IgD-negative memory B cell (primary cell): ENCODE measurements around the gene RFX2. TPM values are rescaled to one million over a fixed set of nuclear protein-coding genes. Genes with fewer than 3 reads are reported as not detected.
A peak's percentile ranks its signal among the peaks of the same experiment; 100 is the strongest.

ENCODE experiments used
- H3K27ac Mint-ChIP-seq, 3 donors: one replicate each; pipeline ENCODE4 v1.8.0; 2020 to 2022; ENCODE audit warnings: mild to moderate bottlenecking in 3 of 3, mixed read lengths in 3 of 3, moderate library complexity in 1 of 3
- H3K27me3 Mint-ChIP-seq: one replicate; pipeline ENCODE4 v1.8.0; 2021; ENCODE audit warnings: mixed read lengths
- H3K36me3 Mint-ChIP-seq: one replicate; pipeline ENCODE4 v1.8.0; 2020; ENCODE audit warnings: mild to moderate bottlenecking, mixed read lengths
- H3K4me1 Mint-ChIP-seq, 3 donors: one replicate each; pipeline ENCODE4 v1.8.0; 2020 to 2022; ENCODE audit warnings: mixed read lengths in 3 of 3, mild to moderate bottlenecking in 1 of 3
- H3K4me3 Mint-ChIP-seq, 4 donors: one replicate each; pipeline ENCODE4 v1.8.0; 2020 to 2022; ENCODE audit warnings: mild to moderate bottlenecking in 4 of 4, mixed read lengths in 4 of 4, moderate library complexity in 3 of 4
- H3K9me3 Mint-ChIP-seq, 3 donors: one replicate each; pipeline ENCODE4 v1.8.0; 2020 to 2021; ENCODE audit warnings: mixed read lengths in 3 of 3, mild to moderate bottlenecking in 1 of 3
- polyA plus RNA-seq: library from polyadenylated mRNA; unstranded; fragments of 300-500 nt; fragmentation: Illumina TruSeq; gene quantifications from one replicate; pipeline ENCODE4 v1.2.3, GENCODE V29; 2021

The RFX2 gene
- polyA plus RNA-seq, 1 donor from 2014 or later, result 3.1 TPM

DNA sequence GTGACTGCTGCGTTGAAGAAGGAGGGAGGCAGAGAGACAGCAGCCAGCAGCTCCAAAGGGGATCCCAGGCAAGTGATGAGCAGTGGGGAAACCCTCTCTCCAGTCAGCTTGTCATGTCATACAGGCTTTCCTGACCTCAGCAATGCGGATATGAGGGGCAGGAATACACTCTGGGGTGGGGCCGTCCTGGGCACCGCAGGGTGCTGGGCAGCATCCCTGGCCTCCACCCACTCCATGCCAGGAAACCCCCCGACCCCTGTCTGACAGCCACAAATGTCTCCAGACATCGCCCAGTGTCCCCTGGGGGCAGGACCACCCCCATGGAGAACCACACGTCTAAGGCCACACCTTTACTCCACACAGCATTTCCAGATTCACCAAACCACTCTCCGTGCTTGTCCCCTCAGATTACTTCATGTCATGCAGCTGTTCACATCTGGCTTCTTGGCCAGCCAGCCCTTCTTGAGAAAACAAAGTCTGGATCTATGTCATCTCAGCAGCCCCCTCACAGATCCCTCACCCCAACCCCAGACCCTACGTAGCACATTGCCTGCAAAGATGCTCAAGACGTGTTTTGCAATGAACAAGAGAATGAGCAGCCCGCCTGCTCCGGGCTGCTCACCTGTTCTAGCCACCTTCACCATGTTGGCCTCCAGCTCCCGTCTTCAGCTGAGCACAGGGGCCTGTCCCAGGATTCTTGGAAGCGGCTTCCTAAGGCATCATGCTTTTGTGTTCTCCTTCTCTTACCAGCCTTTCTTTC, 46.5 kb downstream of the RFX2 start:
- H3K4me1 Mint-ChIP-seq, result peaks cover 0 to 17% (median 2%) of the 10 kb centered on the region in 3 donors
- H3K27ac Mint-ChIP-seq, result peak overlapping the region in 1 of 3 donors; percentile 80
- H3K27me3 Mint-ChIP-seq, result peaks cover 23% of the 10 kb centered on the region
- H3K36me3 Mint-ChIP-seq, result no peaks in the 10 kb centered on the region
- H3K9me3 Mint-ChIP-seq, result no peaks in the 10 kb centered on the region
- no peak overlapping the region for H3K4me3 Mint-ChIP-seq

DNA sequence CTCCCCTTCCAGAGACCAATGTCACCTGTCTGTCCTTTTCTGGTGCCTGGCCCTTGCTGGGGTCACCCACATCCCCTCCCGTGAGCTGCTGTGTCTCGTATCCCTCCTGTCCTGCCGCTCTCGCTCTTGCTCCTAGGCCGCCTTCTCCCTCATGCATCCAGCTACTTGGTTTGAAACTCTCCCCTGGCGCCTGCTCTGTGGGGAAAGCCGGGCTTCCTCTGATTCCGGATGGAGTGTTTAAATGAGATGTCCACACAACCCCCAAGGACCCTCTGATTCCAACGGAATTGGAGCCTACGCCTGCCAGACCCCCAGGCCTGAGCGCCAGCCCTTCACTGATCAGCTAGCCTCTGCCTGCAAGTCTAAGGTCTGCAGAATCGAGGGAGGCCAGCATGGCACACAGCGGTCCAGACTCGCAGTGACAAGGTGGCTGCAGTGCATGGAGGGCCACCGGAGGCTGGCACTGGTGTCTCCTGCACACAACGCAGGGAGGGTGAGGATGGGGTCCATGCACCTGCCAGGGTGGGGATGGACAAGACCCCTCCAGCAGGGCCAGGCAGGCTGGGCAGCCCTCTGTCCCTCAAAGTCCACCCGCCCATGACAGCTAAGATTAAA, 47.2 kb downstream of the RFX2 start:
- Mint-ChIP-seq H3K4me1 (peaks cover 0 to 17% (median 2%) of the 10 kb centered on the region in 3 donors), H3K9me3 (no peaks in the 10 kb centered on the region), H3K27me3 (peaks cover 23% of the 10 kb centered on the region), H3K4me3 (no peak overlapping the region), H3K27ac (no peak overlapping the region), H3K36me3 (no peaks in the 10 kb centered on the region)

- H3K27me3 Mint-ChIP-seq, result peaks cover 23% of the 10 kb centered on the region
- no peaks in the 10 kb centered on the region for H3K9me3 Mint-ChIP-seq
- H3K4me3 Mint-ChIP-seq, result no peak overlapping the region
- H3K36me3 Mint-ChIP-seq, result no peaks in the 10 kb centered on the region
- peaks cover 0 to 17% (median 2%) of the 10 kb centered on the region in 3 donors for H3K4me1 Mint-ChIP-seq
- no peak overlapping the region for H3K27ac Mint-ChIP-seq
These were observed 48.0 kb downstream of the RFX2 start for GRCh38 chr19:6062274-6062673.

DNA sequence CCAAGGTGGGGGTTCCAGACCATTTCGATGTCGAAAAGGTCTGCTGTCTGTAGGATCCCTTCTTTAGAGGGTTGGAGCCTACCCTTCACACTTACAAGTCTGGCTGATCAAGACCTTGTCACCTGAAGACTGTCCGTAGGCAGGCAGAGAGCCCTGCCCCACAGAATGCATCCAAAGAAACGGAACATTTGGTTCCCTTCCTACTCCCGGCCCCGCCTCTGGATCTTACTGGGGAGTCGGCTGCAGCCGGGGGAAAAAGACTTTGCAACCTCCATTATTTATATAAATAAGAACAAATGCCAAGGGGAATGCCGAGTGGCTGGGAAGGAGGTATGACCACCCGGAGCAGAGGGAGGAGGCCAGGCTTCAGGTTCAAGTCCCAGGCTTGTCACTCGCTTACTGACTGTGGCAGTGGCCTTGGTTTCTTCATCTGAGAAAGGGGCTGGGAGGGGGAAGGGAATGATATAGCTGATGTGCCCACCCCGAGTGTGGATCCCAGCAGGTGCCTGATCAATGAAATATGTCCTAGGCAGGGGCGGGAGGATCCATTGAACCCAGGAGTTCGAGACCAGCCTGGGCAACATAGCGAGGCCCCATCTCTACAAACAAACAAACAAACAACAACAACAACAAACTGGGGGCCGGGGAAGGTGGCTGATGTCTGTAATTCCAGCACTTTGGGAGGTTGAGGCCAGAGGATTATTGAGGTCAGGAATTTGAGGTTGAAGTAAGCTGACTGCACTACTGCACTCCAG, 48.7 kb downstream of the RFX2 start:
- Mint-ChIP-seq H3K27ac (no peak overlapping the region), H3K36me3 (no peaks in the 10 kb centered on the region), H3K9me3 (no peaks in the 10 kb centered on the region), H3K27me3 (peaks cover 23% of the 10 kb centered on the region), H3K4me1 (peaks cover 0 to 14% (median 2%) of the 10 kb centered on the region in 3 donors), H3K4me3 (no peak overlapping the region)

DNA sequence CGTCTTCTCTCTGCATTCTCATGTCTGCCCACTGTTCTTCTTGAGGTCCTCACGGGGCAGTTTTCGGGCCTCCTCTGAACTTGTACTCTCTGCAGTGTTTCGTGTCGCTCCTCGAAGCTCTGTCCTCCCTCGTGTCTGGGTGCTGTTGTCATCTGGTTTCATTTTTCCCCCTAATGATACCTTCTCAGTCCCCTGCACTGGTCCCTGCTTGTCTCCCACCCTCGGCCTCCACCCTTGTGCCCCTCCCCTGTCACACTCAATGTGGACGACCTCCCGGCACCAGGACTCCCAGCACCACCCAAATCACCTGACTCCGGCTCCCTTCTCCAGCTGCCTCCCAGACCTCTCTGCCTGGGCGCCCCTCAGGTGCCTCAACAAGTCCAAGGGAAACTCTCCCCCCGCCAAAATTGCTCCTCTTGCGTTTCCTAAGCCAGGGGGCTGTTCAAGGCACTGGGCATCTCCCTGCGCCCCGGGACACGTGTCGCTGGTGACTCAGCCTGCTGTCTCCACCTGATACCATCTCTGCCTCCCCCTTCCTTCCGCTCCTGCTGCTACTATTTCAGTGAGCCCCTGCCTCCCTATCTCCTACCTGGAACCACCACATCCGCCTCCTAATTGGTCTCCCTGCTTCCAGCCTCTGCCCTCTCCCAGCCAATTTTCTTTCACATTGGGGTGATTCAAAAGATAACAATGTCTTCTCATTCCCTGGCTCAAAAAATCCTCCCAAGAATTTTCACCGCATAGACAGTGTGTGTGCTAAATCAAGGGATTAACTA, 49.5 kb downstream of the RFX2 start:
- peaks cover 0 to 8% (median 2%) of the 10 kb centered on the region in 3 donors for H3K4me1 Mint-ChIP-seq
- H3K27me3 Mint-ChIP-seq, result peaks cover 18% of the 10 kb centered on the region
- peak overlapping the region in 1 of 4 donors; percentile 23 for H3K4me3 Mint-ChIP-seq
- H3K9me3 Mint-ChIP-seq, result no peaks in the 10 kb centered on the region
- H3K36me3 Mint-ChIP-seq, result no peaks in the 10 kb centered on the region
- H3K27ac Mint-ChIP-seq, result no peak overlapping the region

DNA sequence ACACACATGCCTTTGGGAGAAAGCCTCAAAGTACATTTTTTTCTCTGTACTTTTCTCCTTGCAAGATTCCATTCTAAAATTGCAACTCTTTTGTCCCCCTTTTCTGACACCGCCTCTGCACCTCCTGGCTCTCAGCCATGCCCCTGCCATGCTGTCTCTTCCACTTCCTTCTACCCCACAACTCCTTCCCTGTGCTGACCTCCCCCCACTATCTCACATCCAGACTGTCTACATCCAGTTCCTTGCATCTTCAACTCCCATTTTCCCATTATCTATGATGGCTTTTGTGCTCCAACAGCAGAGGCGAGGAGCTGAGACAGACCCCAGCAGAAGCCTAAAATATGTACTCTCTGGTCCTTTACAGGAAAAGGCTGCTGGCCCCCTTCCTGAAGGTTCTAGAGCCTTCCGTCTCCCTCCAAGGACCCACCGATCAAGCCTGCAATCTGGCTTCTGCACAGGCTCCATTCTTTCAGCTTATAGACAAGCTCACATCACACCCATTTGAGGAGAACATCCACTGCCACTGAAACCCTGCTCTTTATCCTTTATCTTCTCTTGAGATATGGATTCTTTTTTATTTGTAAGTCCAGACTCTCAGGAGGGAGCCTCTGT, 50.2 kb downstream of the RFX2 start:
- Mint-ChIP-seq H3K4me3 (no peak overlapping the region), H3K4me1 (peaks cover 0 to 5% (median 0%) of the 10 kb centered on the region in 3 donors), H3K27ac (no peak overlapping the region), H3K36me3 (no peaks in the 10 kb centered on the region), H3K9me3 (no peaks in the 10 kb centered on the region), H3K27me3 (peaks cover 15% of the 10 kb centered on the region)

GRCh38 chr19:6059396-6059947, 50.8 kb downstream of the RFX2 start:
- Mint-ChIP-seq H3K9me3 (peaks cover 0 to 2% (median 0%) of the 10 kb centered on the region in 3 donors), H3K27ac (no peak overlapping the region), H3K4me3 (no peak overlapping the region), H3K36me3 (no peaks in the 10 kb centered on the region), H3K4me1 (peaks cover 0 to 5% (median 0%) of the 10 kb centered on the region in 3 donors), H3K27me3 (peaks cover 15% of the 10 kb centered on the region)

GRCh38 chr19:6058518-6059201, 51.6 kb downstream of the RFX2 start:
- Mint-ChIP-seq H3K27ac (no peak overlapping the region), H3K4me1 (peaks cover 0 to 5% (median 0%) of the 10 kb centered on the region in 3 donors), H3K4me3 (no peak overlapping the region), H3K27me3 (peaks cover 10% of the 10 kb centered on the region), H3K36me3 (peaks cover 3% of the 10 kb centered on the region), H3K9me3 (peaks cover 0 to 2% (median 0%) of the 10 kb centered on the region in 3 donors)

GRCh38 chr19:6057651-6058517, 52.4 kb downstream of the RFX2 start:
- H3K27me3 Mint-ChIP-seq, result peaks cover 9% of the 10 kb centered on the region
- H3K27ac Mint-ChIP-seq, result no peak overlapping the region
- H3K9me3 Mint-ChIP-seq, result peaks cover 0 to 2% (median 0%) of the 10 kb centered on the region in 3 donors
- H3K4me1 Mint-ChIP-seq, result peaks cover 0 to 4% (median 0%) of the 10 kb centered on the region in 3 donors
- H3K36me3 Mint-ChIP-seq, result peaks cover 3% of the 10 kb centered on the region
- H3K4me3 Mint-ChIP-seq, result no peak overlapping the region

- Mint-ChIP-seq H3K9me3 (peaks cover 0 to 2% (median 0%) of the 10 kb centered on the region in 3 donors), H3K4me3 (no peak overlapping the region), H3K4me1 (peaks cover 0 to 4% (median 0%) of the 10 kb centered on the region in 3 donors), H3K27me3 (peaks cover under 1% of the 10 kb centered on the region), H3K36me3 (peaks cover 3% of the 10 kb centered on the region), H3K27ac (no peak overlapping the region)
These were observed 53.3 kb downstream of the RFX2 start for GRCh38 chr19:6056801-6057650.

DNA sequence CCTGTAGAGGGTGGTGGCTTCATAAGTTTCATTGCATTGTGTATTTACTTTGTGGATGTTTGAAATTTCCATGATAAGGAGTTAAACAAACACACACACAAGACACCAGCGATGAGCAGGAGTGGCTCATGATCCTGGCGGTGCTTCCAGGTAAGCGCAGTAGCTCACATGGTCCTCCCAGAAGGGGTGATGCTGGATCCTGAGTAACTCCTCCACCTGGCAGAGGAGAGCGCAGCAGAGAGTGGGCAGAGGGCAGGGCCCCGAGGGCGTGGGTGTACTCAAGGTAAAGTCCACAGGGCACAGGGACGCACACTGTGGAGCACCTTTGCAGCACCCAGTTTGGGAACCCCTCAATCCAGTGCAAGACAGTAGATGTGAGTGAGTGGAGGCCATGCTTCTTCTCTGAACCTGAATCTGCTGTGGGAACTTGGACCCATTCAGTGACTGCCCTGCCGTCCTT, 54.0 kb downstream of the RFX2 start:
- no peak overlapping the region for H3K4me3 Mint-ChIP-seq

More for the DNA sequence above, 54.0 kb downstream of the RFX2 start:
- Mint-ChIP-seq H3K9me3 (peaks cover 0 to 2% (median 0%) of the 10 kb centered on the region in 3 donors), H3K27me3 (no peaks in the 10 kb centered on the region), H3K36me3 (peaks cover 3% of the 10 kb centered on the region), H3K4me1 (peaks cover 0 to 4% (median 0%) of the 10 kb centered on the region in 3 donors), H3K27ac (no peak overlapping the region)
